HG02973 (cell line): ENCODE data around the gene NAPB.
"Not testable (repeated sequence)": the region's sequence is repeated elsewhere in the genome, so short reads cannot be mapped to it uniquely, and the experiment has no call there.

Experiments
- ATAC-seq: cut with Tn5 transposase; IDR thresholded peaks from one replicate; pipeline ENCODE4 v1.9.1; 2021; ENCODE audit warnings: moderate library complexity; ENCODE audit not compliant: unreplicated experiment

NAPB gene

DNA sequence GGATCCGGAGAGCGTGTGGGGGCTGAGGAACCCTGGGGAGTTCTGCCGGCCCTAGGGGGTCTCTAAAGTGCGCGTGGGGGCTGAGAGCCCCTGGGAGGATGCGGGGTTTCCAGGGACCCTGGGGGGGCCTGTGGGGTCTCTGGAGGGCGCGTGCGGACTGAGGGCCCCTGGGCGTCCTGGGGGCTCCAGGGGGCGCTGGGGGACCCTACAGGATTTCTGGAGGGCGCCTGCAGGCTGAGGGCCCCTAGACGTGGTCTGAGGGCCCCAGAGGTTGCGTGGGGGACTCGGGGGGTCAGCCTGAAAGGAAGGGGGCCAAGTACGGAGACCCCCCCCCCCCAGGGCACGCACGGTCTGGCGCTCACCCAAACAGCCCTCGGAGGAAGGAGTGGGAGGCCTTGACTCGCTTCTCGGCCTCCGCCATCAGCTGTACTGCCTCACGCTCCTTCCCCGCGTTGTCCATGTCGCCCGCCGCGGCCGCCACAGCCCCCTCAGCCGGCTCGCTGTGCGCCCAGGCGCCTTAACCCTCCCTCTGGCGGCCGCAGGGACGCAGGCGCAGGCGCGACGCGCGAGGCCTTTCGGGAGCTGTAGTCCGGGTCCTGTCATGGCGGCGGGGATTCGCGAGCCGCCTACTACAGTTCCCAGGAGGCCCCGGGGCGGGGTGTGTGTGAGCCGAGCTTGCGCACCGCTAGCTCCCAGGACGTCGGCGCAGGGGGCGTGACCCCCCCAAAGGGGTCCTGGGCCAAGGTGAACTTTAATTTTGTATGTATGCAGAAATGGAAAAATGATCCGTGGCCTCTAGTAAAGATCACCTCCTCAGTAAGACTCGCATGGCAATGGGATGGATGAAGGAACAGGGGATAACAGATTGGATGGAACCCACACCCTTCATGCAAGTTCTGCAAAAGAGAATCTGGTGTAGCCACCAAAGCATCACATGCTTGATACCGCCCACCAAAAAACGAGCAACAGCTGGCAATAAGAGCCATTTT, at the start of gene NAPB:
Gene NAPB (minus strand): TSS at position 546 of the 989 bp plus-strand sequence. CDS start 86 bp downstream, at position 460.
- ATAC-seq = peak; percentile 95

GRCh38 chr20:23466961-23467360, 45.7 kb upstream of the NAPB start:
- ATAC-seq = not testable (repeated sequence)

GRCh38 chr20:23461180-23461579, 39.9 kb upstream of the NAPB start:
- ATAC-seq = no peak

DNA sequence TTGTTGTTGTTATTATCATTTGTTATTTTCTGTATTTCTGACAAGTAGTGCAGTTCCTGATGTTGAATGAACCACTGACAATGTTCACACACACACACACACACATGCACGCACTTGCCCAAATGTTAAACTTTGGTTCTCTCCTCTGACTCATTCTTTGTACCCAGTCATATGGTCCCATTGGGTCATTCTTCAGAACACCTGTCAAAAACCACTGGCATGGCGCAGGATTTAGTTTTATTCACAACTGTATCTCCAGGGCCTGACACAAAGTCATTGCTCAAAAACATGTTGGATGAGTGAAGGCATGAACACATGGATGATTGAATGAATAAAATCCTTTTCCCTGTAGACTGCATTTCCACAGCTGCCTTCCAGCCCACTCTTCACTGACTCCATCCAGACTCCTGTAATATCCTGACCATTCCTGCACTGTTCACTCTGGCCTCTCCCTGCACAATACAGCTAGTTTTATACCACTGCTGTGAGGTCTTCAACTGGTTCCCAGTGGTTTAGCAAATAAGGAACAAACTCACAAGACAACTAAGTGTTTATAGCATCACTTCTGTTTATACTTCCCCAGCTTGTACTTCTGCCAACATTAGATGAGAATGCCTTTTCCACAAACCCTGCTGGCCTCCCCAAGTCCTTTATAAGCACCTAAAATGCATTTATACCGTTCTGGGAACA, 38.3 kb upstream of the NAPB start:
- ATAC-seq = no peak

DNA sequence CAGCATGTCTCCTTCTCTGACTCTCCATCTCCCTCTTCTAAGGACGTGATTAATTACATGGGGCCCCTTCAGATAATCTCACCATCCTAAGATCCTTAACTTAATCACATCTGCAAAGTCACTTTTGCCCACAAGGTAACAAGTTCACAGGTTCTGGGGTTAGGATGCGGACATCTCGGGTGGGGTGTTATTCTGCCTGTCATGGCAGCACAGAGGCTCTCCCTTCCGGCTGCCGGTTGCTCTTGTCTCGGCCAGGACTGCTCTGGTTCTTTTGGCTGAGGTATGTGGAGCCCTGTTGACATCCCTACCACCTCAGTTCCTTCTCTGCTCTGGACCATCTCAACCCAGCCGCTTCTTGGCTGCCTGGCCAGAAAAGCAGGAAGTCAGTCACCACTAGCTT, 35.6 kb upstream of the NAPB start:
- ATAC-seq = no peak

DNA sequence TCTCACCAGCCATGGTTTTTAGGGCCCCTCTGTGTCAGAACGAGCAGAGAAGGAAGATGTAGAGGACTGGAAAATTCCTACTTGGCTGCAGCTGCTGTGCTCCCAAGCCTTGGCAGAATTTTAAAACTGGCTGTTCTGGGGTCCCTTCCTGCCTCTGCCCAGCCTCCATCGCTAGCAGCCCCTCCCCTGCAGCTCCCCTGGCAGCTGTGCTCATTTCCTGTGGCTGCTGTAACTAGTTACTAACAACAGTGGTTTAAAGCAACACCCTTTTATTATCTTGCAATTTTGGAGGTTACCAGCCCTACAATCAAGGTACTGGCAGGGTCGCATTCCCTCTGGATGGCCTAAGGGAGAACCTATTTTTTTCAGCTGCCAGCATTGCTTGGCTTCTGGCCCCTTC, 35.1 kb upstream of the NAPB start:
- ATAC-seq = no peak

DNA sequence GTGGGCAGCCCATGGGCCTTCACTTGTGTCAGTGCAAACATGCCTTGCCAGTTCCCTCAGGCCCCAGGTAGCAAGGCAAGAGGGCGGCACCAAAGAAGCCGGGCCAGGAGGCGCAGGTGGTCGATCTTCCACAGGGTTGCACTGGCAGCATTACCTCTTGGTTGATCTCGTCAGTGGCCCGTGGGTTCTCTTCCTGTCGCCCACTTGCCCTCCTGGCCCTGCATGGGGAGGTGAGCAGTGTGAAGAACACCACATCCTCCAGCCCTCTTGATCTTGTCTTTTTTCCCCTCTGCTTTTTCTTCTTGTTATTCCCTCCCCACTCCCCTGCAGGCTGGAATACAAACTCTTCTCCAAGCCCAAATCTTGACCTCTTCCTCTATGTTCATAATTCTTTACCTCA, 34.4 kb upstream of the NAPB start:
- no peak for ATAC-seq

- no peak for ATAC-seq
Observed at GRCh38 chr20:23454816-23455215, 33.5 kb upstream of the NAPB start.

- ATAC-seq = no peak
Observed at GRCh38 chr20:23453549-23454543, 32.6 kb upstream of the NAPB start.

DNA sequence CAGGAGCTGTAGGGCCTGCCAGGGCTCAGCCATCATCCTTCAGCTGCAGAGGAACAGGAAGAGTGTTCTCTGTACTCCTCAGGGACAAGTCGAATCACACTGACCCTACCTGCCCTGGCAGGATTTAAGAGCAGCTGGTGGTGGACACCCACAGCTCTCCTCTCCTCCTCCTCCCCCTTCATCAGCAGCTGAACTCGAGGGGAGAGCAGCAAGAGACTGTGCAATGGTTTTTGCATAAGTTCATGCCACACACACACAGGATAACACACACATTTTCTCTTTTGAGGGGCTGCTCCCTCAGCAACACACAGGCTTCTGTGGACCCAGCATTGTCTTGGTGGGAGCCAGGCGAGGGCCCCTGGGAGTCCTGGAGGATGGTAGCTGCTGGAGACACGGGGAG, 31.5 kb upstream of the NAPB start, which contains the start of gene CST11:
Gene CST11 (minus strand): TSS at position 101 of the 400 bp plus-strand sequence. CDS start 65 bp downstream, at position 36.
- ATAC-seq = no peak

GRCh38 chr20:23451956-23452487, 30.7 kb upstream of the NAPB start:
- ATAC-seq = no peak

DNA sequence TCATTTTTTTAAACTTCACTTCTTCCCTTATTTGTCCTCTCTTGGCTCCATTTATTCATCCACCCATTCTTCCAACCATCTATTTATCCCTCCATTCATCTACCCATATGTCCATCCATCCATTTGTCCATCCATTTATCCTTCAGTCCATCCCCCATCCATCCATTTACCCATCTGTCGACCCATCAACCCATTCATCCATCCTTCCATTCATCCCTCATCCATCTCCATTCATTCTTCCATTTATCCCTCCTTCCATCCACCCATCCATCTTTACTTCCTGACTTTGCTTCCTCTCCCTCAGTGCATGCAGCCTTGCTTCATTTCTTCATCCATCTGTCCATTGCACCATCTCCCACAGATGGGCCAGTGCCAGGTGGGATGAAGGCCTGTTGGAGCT, 29.6 kb upstream of the NAPB start:
- ATAC-seq = no peak

GRCh38 chr20:23449421-23449820, 28.1 kb upstream of the NAPB start:
- no peak for ATAC-seq

DNA sequence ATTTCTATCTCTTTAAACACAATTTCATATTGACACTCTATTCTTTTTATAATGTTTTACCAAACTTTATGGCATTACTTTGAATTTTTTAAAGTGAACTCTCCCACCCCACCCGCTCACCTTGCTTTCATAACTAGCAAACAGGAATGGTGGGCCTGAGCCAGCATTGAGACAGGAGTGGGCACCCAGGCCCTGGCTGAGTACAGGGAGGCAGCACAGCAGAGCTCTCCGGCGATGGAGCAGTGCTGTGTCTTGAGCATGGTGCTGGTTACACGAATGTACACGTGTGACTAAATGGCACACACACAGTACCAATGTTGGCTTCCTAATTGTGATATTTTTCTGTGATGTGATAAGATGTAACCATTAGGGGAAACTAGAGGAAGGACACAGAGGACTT, 26.9 kb upstream of the NAPB start:
- no peak for ATAC-seq

GRCh38 chr20:23446505-23446904, 25.2 kb upstream of the NAPB start:
- no peak for ATAC-seq

DNA sequence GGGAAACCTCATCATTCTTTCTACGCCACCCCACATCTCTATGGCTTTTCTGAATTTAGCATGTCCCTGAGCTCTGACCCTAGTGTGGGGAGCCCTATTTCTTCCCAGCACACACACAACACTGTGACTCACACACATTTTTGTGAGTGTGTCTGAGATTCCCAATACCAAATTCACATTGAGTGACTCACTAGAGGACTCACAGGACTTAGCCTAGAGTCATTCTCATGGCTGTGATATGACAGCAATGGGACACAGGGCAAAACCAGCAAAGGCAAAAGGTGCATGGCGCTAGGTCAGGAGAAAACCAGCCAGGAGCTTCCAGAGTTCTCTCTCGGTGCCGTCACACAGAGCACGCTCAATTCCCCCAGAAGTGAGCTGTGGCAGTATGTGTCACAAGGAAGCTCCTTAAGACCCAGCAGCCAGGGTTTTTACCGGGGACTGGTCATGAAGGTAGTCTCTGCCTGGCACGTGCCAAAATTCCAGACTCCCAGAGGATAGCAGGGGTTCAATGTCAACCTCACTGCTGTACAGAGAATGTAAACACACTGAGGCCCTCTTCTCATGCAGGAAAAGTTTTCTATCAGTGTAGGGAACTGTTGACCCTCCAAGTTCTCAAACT, 24.4 kb upstream of the NAPB start:
- no peak for ATAC-seq

DNA sequence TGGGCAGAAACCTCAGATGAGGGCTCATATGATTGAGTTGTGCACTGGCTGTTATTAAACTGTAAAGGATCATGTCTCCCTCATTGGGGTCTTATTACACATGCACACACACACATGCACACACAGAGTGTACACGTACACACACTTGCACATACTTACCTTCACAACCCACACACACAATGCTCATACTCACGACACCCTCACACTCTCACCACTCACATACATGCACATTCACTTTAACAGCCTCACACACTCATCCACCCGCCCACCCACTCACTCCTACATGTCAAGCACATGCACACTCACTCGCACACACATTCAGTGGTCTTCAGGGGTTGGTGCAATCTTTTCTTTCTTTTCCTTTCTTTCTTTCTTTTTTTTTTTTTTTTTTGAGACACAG, 23.6 kb upstream of the NAPB start:
- ATAC-seq = no peak

GRCh38 chr20:23442436-23442835, 21.1 kb upstream of the NAPB start:
- ATAC-seq = no peak

GRCh38 chr20:23441850-23442313, 20.6 kb upstream of the NAPB start:
- no peak for ATAC-seq

DNA sequence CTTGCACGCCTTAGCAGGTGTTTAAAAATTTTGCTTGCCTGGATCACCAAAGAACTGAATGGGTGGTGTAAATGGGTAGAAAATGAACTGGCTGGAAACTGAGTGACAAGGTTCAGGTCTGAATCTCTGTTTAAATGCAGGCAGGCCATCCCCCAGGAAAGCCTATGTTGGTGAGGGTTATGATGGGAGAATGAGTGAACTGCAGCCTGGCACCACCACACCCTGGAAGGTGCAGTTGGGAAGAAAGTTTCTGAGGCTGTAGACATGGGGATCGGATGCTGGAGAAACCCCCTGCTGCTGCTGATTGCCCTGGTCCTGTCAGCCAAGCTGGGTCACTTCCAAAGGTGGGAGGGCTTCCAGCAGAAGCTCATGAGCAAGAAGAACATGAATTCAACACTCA, 18.7 kb upstream of the NAPB start:
- ATAC-seq = no peak
